Kidney (tissue), 14 donors: ENCODE measurements around the gene GNPTAB. TPM values are rescaled to one million over a fixed set of nuclear protein-coding genes. Genes with fewer than 3 reads are reported as not detected.

Source experiments
- DNase-seq, 5 donors: peaks; one replicate each; pipeline ENCODE4 v3.0.0-alpha.2; 2013 to 2020
- FAIRE-seq: peaks from 2 replicates; lab custom pipeline; 2012; peaks lifted over from hg19 to GRCh38; lab: Jason Lieb, UNC
- H3K27ac ChIP-seq, 2 donors: one replicate each; pipeline ENCODE4 v1.7.0; 2013; ENCODE audit warnings: low read depth in 2 of 2, low read length in 2 of 2, inconsistent platforms in 1 of 2
- H3K27me3 ChIP-seq: one replicate; pipeline ENCODE4 v1.7.1; 2013; ENCODE audit warnings: low read length, inconsistent platforms; ENCODE audit not compliant: control insufficient read depth, insufficient read depth
- H3K36me3 ChIP-seq, 3 donors: one replicate each; pipeline versions ENCODE4 v1.7.0 to v1.7.1; 2013; ENCODE audit warnings: low read length in 3 of 3, control low read depth in 1 of 3, inconsistent platforms in 1 of 3; ENCODE audit not compliant: insufficient read depth in 3 of 3, control insufficient read depth in 2 of 3
- H3K4me1 ChIP-seq, 3 donors: one replicate each; pipeline versions ENCODE4 v1.7.0 to v1.7.1; 2013; ENCODE audit warnings: low read length in 3 of 3, inconsistent platforms in 1 of 3, low read depth in 1 of 3; ENCODE audit not compliant: control insufficient read depth in 2 of 3, insufficient read depth in 2 of 3
- H3K4me3 ChIP-seq, 3 donors: one replicate each; pipeline versions ENCODE4 v1.7.0 to v1.8.1; 2013; ENCODE audit warnings: low read length in 3 of 3, control low read depth in 1 of 3, inconsistent platforms in 1 of 3
- H3K9ac ChIP-seq, 3 donors: one replicate each; pipeline versions ENCODE4 v1.7.0 to v1.7.1; 2013; ENCODE audit warnings: low read length in 3 of 3, control low read depth in 1 of 3, inconsistent platforms in 1 of 3
- H3K9me3 ChIP-seq, 3 donors: one replicate each; pipeline versions ENCODE4 v1.7.0 to v1.7.1; 2013; ENCODE audit warnings: low read length in 3 of 3, control low read depth in 1 of 3, inconsistent platforms in 1 of 3; ENCODE audit not compliant: control insufficient read depth in 2 of 3, insufficient read depth in 1 of 3
- intact Hi-C: fragments of 100-400 bp; cut with DNase I; formaldehyde crosslinking; loops from one replicate; pipeline ENCODE4 v1.11.1; 2022
- polyA plus RNA-seq: library from polyadenylated mRNA; stranded (reverse); fragments of 350-450 nt; fragmentation: Illumina TruSeq; extraction: RNeasy Lipid Tissue Mini Kit (QIAGEN cat#74804); gene quantifications from one replicate; pipeline ENCODE4 v1.2.3, GENCODE V29; 2014; ENCODE audit warnings: low read depth, low replicate concordance; ENCODE audit not compliant: insufficient read depth
- total RNA-seq: library from RNA; stranded (reverse); fragmentation: NEBNext Ultra II Directional; extraction: Animal tissue kit (Norgen Biotek cat#: 25700); gene quantifications from one replicate; pipeline ENCODE4 v1.2.1, GENCODE V29; 2021
- TF ChIP-seq, protein P1 (sequence below): IDR thresholded peaks from 3 replicates; pipeline ENCODE4 v1.5.1; 2012; ENCODE audit warnings: mild to moderate bottlenecking, moderate library complexity, borderline replicate concordance; ENCODE audit not compliant: insufficient read depth; ENCODE audit errors: extremely low read depth
- donor health status: control.
- donor health status: control.
- donor health status: control.
- donor health status: control.
- donor health status: control.
- donor health status: DM: yes; HTN: yes; CAD: no.
- donor health status: Normal renal cell carcinoma (clear cell type).

The GNPTAB gene
- total and polyA plus RNA-seq, 2 donors from 2014 or later, result 17.8 to 46.0 TPM

DNA sequence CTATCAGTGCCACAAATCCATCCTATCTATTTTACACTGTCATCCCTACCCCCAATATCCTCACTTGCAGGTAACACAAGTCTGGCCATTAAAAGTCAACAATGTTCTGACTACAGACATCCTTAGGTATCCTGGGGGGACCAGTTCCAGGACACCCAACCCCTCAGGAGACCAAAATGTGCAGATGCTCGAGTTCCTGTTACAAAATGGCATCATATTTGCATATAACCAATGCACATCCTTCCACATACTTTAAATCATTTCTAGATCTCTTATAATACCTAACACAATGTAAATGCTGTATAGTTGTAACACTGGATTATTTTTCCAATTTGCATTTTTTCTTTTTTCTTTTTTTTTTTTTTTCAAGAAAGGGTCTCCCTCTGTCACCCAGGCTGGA lies 98.4 kb downstream of the GNPTAB start:
- H3K4me3 ChIP-seq, result no peak overlapping the region
- H3K4me1 ChIP-seq, result peaks cover 0 to 8% (median 0%) of the 10 kb centered on the region in 3 donors
- DNase-seq (no peak), FAIRE-seq (no peak)
- intact Hi-C loops, result no loop called here
- TF ChIP-seq, protein P1, sequence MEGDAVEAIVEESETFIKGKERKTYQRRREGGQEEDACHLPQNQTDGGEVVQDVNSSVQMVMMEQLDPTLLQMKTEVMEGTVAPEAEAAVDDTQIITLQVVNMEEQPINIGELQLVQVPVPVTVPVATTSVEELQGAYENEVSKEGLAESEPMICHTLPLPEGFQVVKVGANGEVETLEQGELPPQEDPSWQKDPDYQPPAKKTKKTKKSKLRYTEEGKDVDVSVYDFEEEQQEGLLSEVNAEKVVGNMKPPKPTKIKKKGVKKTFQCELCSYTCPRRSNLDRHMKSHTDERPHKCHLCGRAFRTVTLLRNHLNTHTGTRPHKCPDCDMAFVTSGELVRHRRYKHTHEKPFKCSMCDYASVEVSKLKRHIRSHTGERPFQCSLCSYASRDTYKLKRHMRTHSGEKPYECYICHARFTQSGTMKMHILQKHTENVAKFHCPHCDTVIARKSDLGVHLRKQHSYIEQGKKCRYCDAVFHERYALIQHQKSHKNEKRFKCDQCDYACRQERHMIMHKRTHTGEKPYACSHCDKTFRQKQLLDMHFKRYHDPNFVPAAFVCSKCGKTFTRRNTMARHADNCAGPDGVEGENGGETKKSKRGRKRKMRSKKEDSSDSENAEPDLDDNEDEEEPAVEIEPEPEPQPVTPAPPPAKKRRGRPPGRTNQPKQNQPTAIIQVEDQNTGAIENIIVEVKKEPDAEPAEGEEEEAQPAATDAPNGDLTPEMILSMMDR, result no peak
- H3K36me3 ChIP-seq, result peaks cover 0 to 6% (median 3%) of the 10 kb centered on the region in 3 donors
- H3K27ac ChIP-seq, result no peak overlapping the region
- H3K27me3 ChIP-seq, result no peaks in the 10 kb centered on the region
- H3K9me3 ChIP-seq, result no peaks in the 10 kb centered on the region
- H3K9ac ChIP-seq, result no peak overlapping the region

DNA sequence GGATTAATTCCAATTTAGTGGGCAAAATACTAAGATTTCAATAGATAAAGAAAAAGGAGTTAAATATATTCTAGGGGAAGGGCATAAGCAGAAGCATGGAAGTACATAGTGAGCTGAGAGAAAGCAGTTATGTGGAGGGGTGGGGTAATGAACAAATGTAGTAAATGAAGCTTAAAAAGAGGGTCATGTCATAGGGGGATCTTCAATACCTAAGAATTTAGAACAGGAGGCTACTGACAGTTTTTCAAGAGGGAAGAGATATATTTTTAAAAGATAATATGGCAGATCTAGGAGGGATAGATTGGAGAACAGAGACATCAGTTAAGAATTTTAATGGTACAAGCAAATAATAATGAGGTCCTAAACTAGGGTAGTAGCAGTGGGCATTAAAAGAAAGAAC lies 100.9 kb downstream of the GNPTAB start:
- Histone ChIP-seq H3K9ac (no peak overlapping the region), H3K4me3 (no peak overlapping the region), H3K27me3 (no peaks in the 10 kb centered on the region), H3K36me3 (peaks cover 0 to 14% (median 5%) of the 10 kb centered on the region in 3 donors), H3K9me3 (no peaks in the 10 kb centered on the region), H3K27ac (no peak overlapping the region), H3K4me1 (peaks cover 0 to 8% (median 0%) of the 10 kb centered on the region in 3 donors)
- FAIRE-seq, result no peak
- TF ChIP-seq, protein P1, result no peak
- DNase-seq, result no peak
- intact Hi-C loops, result no loop called here

DNA sequence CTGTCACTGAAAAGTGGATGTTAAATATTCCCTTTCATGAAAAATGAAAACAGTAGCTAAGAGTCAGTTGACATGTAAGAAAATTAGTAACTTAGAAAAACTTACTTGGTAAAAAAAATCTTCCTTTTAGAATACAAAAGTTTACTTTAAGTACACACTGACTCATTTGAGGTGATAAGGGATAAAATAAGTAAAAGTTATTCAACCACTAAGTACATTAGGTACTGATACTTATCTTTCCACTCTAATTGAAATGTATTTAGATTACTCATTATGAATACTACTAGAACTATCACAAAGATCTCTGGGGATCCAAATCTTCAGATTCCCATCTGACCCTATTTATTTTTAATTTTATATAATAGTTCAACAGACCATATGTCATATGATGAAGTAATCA lies 103.7 kb downstream of the GNPTAB start:
- no peak for FAIRE-seq

More for the DNA sequence above, 103.7 kb downstream of the GNPTAB start:
- Histone ChIP-seq H3K27me3 (no peaks in the 10 kb centered on the region), H3K4me1 (no peaks in the 10 kb centered on the region), H3K27ac (no peak overlapping the region), H3K36me3 (peaks cover 2 to 22% (median 7%) of the 10 kb centered on the region in 3 donors), H3K4me3 (no peak overlapping the region), H3K9me3 (no peaks in the 10 kb centered on the region), H3K9ac (no peak overlapping the region)
- TF ChIP-seq, protein P1, result no peak
- intact Hi-C loops, result no loop called here
- DNase-seq, result no peak
